ENCODE measurements around the gene LYSMD2. TPM values are rescaled to one million over a fixed set of nuclear protein-coding genes. Genes with fewer than 3 reads are reported as not detected.

The LYSMD2 gene
- total and polyA plus RNA-seq, 9 of the 15 experiments (the other 6 are each of a cell fraction or from before 2014, with no cell fraction given) = 4.3 to 30.3 (median 9.8) TPM

DNA sequence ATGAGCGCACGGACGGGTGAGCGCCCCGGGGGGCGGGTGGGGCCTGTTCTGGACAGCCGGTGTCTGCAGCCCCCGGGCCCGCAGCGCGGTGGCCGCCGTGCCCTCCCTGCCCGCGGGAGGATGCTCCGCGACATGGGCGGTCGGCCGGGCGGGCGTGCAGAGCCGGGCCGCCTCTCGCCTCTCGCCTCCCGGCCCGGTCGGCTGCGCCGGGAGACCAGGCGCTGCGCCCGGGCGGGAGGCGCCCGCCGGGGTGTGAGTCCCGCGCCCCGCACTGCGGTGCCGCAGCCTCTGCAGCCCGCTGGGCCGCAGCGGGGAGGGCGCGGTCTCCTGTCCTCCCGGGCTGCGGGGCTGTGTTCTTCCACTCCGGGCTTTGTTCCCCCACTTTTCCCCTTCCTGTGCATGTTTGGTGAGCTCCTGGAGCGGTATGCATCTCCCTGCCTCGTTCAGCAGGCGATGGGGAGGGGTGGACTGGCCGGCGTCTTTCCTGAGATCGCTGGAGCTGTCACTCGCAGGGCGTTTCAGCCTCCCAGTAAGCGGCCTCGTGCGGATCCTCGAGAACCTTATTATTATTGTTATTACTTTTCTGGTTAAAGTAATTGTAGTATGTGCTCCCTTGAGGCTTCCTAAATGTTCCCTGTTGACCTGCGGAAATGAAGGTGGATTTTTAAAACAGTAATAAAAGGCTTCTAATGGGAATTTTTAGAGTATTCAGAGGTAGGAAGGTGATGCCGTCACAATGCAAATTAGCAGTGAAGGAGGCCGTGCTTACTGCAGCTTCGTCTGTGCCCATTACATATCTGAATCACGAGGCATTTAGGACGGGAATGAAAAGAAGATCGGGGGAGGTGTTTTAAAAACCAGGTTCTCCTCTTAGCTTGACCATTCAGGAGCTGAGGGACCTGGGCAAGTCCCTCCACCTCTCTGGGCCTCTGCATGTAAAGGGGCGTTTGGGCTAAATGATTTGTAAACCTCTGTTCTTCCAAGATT lies 14.5 kb upstream of the LYSMD2 start:
- DNase-seq (ENCODE audit: extremely low read depth in 1 of 4, low spot score in 3 of 4) (peak; percentile 43 to 67 (median 48)), FAIRE-seq (peak; percentile 29), ATAC-seq (peak; percentile 70)
- 2% methylated on average over 48 of the region's 71 CpGs for WGBS (ENCODE audit: insufficient coverage, low coverage, missing lambda C conversion rate)
- peaks cover 14 to 24% of the 10 kb centered on the region in 2 experiments; a peak in 4 of 5 replicates for H3K4me1 ChIP-seq (replicated peaks in 1 of 2; ENCODE audit: control insufficient read depth in 2 of 2, insufficient read depth in 2 of 2, low read length in 2 of 2)
- no peaks in the 10 kb centered on the region; the same call in 2 of the 3 replicates for H3K79me2 ChIP-seq (ENCODE audit: control insufficient read depth, insufficient read depth, low read length)
- in situ Hi-C loops (cut with MboI) = no loop called here
- H3K9me1 ChIP-seq (ENCODE audit: control insufficient read depth, insufficient read depth, low read length) = no peaks in the 10 kb centered on the region
- intact Hi-C loops (cut with micrococcal nuclease) = no loop called here
- no peaks in the 10 kb centered on the region for H3K9me3 ChIP-seq (replicated peaks; ENCODE audit: control insufficient read depth, insufficient read depth, low read depth, low read length)
- POLR2A ChIA-PET = interaction anchor here (0.6 kb wide), 1 partner anchor 13 kb away, joined by 4 read pairs; no protein-coding TSS in a partner anchor
- H3K36me3 ChIP-seq (ENCODE audit: control insufficient read depth, insufficient read depth, low read length) = no peaks in the 10 kb centered on the region; the same call in 1 of the 3 replicates
- no peaks in the 10 kb centered on the region; a peak in 1 of 5 replicates for H3K27me3 ChIP-seq (ENCODE audit: control insufficient read depth in 2 of 2, insufficient read depth in 2 of 2, low read length in 2 of 2)
- H2AFZ ChIP-seq (ENCODE audit: low read depth, low read length) = peak overlapping the region; percentile 91
- CTCF ChIA-PET (ENCODE audit: low intra/inter-chr PET ratio) = no interaction called here
- peak overlapping the region; percentile 64 for H3K4me3 ChIP-seq
- peak overlapping the region; percentile 16 to 90; a peak in 3 of 4 replicates for H3K9ac ChIP-seq (ENCODE audit: insufficient read depth in 1 of 2, low read depth in 2 of 2, low read length in 2 of 2)
- no peaks in the 10 kb centered on the region for H4K20me1 ChIP-seq (replicated peaks; ENCODE audit: control insufficient read depth, insufficient read depth, low read length)
- no TSS peak for BruUV-seq (replicated peaks)
- peak overlapping the region; percentile 80 for H3K4me2 ChIP-seq (ENCODE audit: insufficient read depth, low read length)
- H3K27ac ChIP-seq (ENCODE audit: extremely low read depth, low read depth, low read length) = no peak overlapping the region; the same call in 2 of the 3 replicates
- no peak for TF ChIP-seq BRD9 (IDR thresholded peaks at IDR 0.05; ENCODE audit: low read depth, partially characterized antibody)
- TF ChIP-seq YY1 (IDR thresholded peaks at IDR 0.05; ENCODE audit: borderline replicate concordance in 1 of 3, control insufficient read depth in 1 of 3, extremely low read depth in 1 of 3, insufficient read depth in 3 of 3, insufficient read length in 1 of 3, insufficient replicate concordance in 2 of 3, low read depth in 1 of 3, low read length in 2 of 3) = peak in 1 of 3 experiments; percentile 4
- no peak for TF ChIP-seq ZNF584 (CRISPR knock-in tag; IDR thresholded peaks at IDR 0.05; ENCODE audit: low read depth)
- TF ChIP-seq, protein P1, sequence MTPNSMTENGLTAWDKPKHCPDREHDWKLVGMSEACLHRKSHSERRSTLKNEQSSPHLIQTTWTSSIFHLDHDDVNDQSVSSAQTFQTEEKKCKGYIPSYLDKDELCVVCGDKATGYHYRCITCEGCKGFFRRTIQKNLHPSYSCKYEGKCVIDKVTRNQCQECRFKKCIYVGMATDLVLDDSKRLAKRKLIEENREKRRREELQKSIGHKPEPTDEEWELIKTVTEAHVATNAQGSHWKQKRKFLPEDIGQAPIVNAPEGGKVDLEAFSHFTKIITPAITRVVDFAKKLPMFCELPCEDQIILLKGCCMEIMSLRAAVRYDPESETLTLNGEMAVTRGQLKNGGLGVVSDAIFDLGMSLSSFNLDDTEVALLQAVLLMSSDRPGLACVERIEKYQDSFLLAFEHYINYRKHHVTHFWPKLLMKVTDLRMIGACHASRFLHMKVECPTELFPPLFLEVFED (CRISPR knock-in tag; conservative IDR thresholded peaks at IDR 0.05) = no peak
- no peak for TF ChIP-seq PYGO2 (tag; IDR thresholded peaks at IDR 0.05)
- TF ChIP-seq, protein P2, sequence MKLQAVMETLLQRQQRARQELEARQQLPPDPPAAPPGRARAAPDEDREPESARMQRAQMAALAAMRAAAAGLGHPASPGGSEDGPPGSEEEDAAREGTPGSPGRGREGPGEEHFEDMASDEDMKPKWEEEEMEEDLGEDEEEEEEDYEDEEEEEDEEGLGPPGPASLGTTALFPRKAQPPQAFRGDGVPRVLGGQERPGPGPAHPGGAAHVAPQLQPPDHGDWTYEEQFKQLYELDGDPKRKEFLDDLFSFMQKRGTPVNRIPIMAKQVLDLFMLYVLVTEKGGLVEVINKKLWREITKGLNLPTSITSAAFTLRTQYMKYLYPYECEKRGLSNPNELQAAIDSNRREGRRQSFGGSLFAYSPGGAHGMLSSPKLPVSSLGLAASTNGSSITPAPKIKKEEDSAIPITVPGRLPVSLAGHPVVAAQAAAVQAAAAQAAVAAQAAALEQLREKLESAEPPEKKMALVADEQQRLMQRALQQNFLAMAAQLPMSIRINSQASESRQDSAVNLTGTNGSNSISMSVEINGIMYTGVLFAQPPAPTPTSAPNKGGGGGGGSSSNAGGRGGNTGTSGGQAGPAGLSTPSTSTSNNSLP (IDR thresholded peaks at IDR 0.05; ENCODE audit: borderline replicate concordance, low read depth, low read length) = no peak
- TF ChIP-seq GABPB2 (CRISPR knock-in tag; conservative IDR thresholded peaks at IDR 0.05) = no peak
- TF ChIP-seq, protein P3, sequence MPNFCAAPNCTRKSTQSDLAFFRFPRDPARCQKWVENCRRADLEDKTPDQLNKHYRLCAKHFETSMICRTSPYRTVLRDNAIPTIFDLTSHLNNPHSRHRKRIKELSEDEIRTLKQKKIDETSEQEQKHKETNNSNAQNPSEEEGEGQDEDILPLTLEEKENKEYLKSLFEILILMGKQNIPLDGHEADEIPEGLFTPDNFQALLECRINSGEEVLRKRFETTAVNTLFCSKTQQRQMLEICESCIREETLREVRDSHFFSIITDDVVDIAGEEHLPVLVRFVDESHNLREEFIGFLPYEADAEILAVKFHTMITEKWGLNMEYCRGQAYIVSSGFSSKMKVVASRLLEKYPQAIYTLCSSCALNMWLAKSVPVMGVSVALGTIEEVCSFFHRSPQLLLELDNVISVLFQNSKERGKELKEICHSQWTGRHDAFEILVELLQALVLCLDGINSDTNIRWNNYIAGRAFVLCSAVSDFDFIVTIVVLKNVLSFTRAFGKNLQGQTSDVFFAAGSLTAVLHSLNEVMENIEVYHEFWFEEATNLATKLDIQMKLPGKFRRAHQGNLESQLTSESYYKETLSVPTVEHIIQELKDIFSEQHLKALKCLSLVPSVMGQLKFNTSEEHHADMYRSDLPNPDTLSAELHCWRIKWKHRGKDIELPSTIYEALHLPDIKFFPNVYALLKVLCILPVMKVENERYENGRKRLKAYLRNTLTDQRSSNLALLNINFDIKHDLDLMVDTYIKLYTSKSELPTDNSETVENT (CRISPR knock-in tag; IDR thresholded peaks at IDR 0.05) = no peak
- TF ChIP-seq SP2 (IDR thresholded peaks at IDR 0.05; ENCODE audit: extremely low read depth, low read depth, low read length, poor library complexity, severe bottlenecking) = no peak
- no peak for TF ChIP-seq ZNF239 (CRISPR knock-in tag; IDR thresholded peaks at IDR 0.05)
- TF ChIP-seq FIP1L1 (IDR thresholded peaks at IDR 0.05; ENCODE audit: low read depth, low read length, poor library complexity, severe bottlenecking) = peak; percentile 26
- peak; percentile 38; the same call in 1 of the 2 replicates for TF ChIP-seq POLR2AphosphoS5 (IDR thresholded peaks at IDR 0.05; ENCODE audit: control insufficient read depth, insufficient read depth, low read depth, low read length)

Measured in K562 (cell line).